Common myeloid progenitor, CD34-positive (primary cell): ENCODE results near the gene LRRC8C.

ENCODE experiments used
- CTCF ChIA-PET: fragments of 350-600 bp; sonication (Branson Sonifier 250); formaldehyde crosslinking; loops from one replicate; lab custom pipeline; 2021; ENCODE audit warnings: antibody characterized with exemption; lab: Charles Lee
- POLR2A ChIA-PET: fragments of 350-600 bp; sonication (Branson Sonifier 250); formaldehyde crosslinking; loops from one replicate; lab custom pipeline; 2021; ENCODE audit warnings: antibody characterized with exemption; lab: Charles Lee
- DNase-seq, 3 donors: peaks; one replicate each; pipeline versions ENCODE4 v3.0.0 to v3.0.0-alpha.2; 2013
- H3K27ac ChIP-seq, 2 experiments: 1 replicate in 1 of 2; 2 replicates in 1 of 2; pipeline ENCODE4 v1.7.0; 2013; ENCODE audit warnings: inconsistent platforms in 2 of 2, low read length in 2 of 2, mild to moderate bottlenecking in 2 of 2, low read depth in 1 of 2, moderate library complexity in 1 of 2; ENCODE audit not compliant: severe bottlenecking in 2 of 2, insufficient read depth in 1 of 2, poor library complexity in 1 of 2
- H3K27me3 ChIP-seq, 5 experiments: replicated peaks in 2 of 5; 1 replicate in 3 of 5; 2 replicates in 2 of 5; pipeline versions ENCODE4 v1.6.1 to v1.7.0; 2013; ENCODE audit warnings: low read length in 4 of 5, mild to moderate bottlenecking in 2 of 5, moderate library complexity in 2 of 5, inconsistent platforms in 1 of 5; ENCODE audit not compliant: insufficient read depth in 5 of 5, control insufficient read depth in 4 of 5
- H3K36me3 ChIP-seq, 4 experiments: 1 replicate in 2 of 4; 2 replicates in 2 of 4; pipeline versions ENCODE4 v1.6.1 to v1.7.0; 2013; ENCODE audit warnings: low read length in 3 of 4, control low read depth in 1 of 4, mild to moderate bottlenecking in 1 of 4; ENCODE audit not compliant: control insufficient read depth in 4 of 4, insufficient read depth in 4 of 4
- H3K4me1 ChIP-seq, 4 experiments: 1 replicate in 3 of 4; 2 replicates in 1 of 4; pipeline versions ENCODE4 v1.6.1 to v1.7.1; 2013; ENCODE audit warnings: low read length in 3 of 4, mild to moderate bottlenecking in 3 of 4, control low read depth in 1 of 4, inconsistent platforms in 1 of 4, moderate library complexity in 1 of 4; ENCODE audit not compliant: control insufficient read depth in 4 of 4, insufficient read depth in 4 of 4; ENCODE audit errors: control extremely low read depth in 1 of 4
- H3K4me3 ChIP-seq, 7 experiments: 1 replicate in 4 of 7; 2 replicates in 3 of 7; pipeline versions ENCODE4 v1.5.1 to v1.7.0; 2013; ENCODE audit warnings: mild to moderate bottlenecking in 7 of 7, low read length in 6 of 7, moderate library complexity in 6 of 7, inconsistent platforms in 2 of 7, low read depth in 2 of 7, control low read depth in 1 of 7; ENCODE audit not compliant: insufficient read depth in 4 of 7, control insufficient read depth in 1 of 7; ENCODE audit errors: extremely low read depth in 1 of 7
- H3K9me3 ChIP-seq, 5 experiments: 1 replicate in 4 of 5; 2 replicates in 1 of 5; pipeline versions ENCODE4 v1.6.1 to v1.7.1; 2013; ENCODE audit warnings: low read length in 4 of 5, mild to moderate bottlenecking in 2 of 5, inconsistent platforms in 1 of 5, low read depth in 1 of 5, moderate library complexity in 1 of 5; ENCODE audit not compliant: control insufficient read depth in 4 of 5, insufficient read depth in 2 of 5; ENCODE audit errors: control extremely low read depth in 1 of 5
- WGBS: methylation state at CpG from one replicate; pipeline ENCODE4 v1.1.5; 2013; ENCODE audit not compliant: insufficient coverage; 5-methylcytosine and 5-hydroxymethylcytosine counted together

LRRC8C gene

GRCh38 chr1:89724369-89725010 lies 91.6 kb downstream of the LRRC8C start:
- ChIA-PET CTCF (interaction anchor here (1.4 kb wide), 1 partner anchor 49 kb away, joined by 3 read pairs; no protein-coding TSS in a partner anchor), POLR2A (no interaction called here)
- H3K9me3 ChIP-seq = peaks cover 0 to 2% (median 0%) of the 10 kb centered on the region in 5 experiments
- DNase-seq = peak; percentile 22 to 75 (median 67)
- peak overlapping the region in 1 of 7 experiments; percentile 37 for H3K4me3 ChIP-seq
- H3K4me1 ChIP-seq = peaks cover 17 to 52% (median 31%) of the 10 kb centered on the region in 4 experiments
- no peaks in the 10 kb centered on the region for H3K27me3 ChIP-seq
- no peak overlapping the region for H3K27ac ChIP-seq
- 80% methylated on average over 1 of the region's 3 CpGs for WGBS
- no peaks in the 10 kb centered on the region for H3K36me3 ChIP-seq

GRCh38 chr1:89725011-89725370 lies 92.1 kb downstream of the LRRC8C start:
- WGBS = no CpG with 5 or more reads among the region's 4 CpGs
- CTCF ChIA-PET = no interaction called here

GRCh38 chr1:89725631-89726030 lies 92.7 kb downstream of the LRRC8C start:
- POLR2A ChIA-PET = no interaction called here
- DNase-seq = no peak
- CTCF ChIA-PET = no interaction called here

More at GRCh38 chr1:89725011-89725370, 92.1 kb downstream of the LRRC8C start:
- peaks cover 0 to 2% (median 0%) of the 10 kb centered on the region in 5 experiments for H3K9me3 ChIP-seq
- H3K27me3 ChIP-seq = no peaks in the 10 kb centered on the region
- no peak for DNase-seq
- H3K36me3 ChIP-seq = no peaks in the 10 kb centered on the region
- H3K4me3 ChIP-seq = peak overlapping the region in 1 of 7 experiments; percentile 37
- no peak overlapping the region for H3K27ac ChIP-seq
- H3K4me1 ChIP-seq = peaks cover 12 to 47% (median 26%) of the 10 kb centered on the region in 4 experiments
- POLR2A ChIA-PET = no interaction called here

GRCh38 chr1:89727517-89728312 lies 94.8 kb downstream of the LRRC8C start:
- no peaks in the 10 kb centered on the region for H3K36me3 ChIP-seq
- no peak for DNase-seq
- 93% methylated on average over 11 of the region's 12 CpGs for WGBS
- ChIA-PET POLR2A (no interaction called here), CTCF (interaction anchor here (0.7 to 2.2 kb wide), 9 partner anchors 13 to 112 kb away, joined by 3 to 8 read pairs (median 4); no protein-coding TSS in a partner anchor)
- H3K27ac ChIP-seq = no peak overlapping the region
- no peak overlapping the region for H3K4me3 ChIP-seq
- H3K9me3 ChIP-seq = peaks cover 0 to 2% (median 0%) of the 10 kb centered on the region in 5 experiments
- no peaks in the 10 kb centered on the region for H3K27me3 ChIP-seq
- peaks cover 5 to 29% (median 17%) of the 10 kb centered on the region in 4 experiments for H3K4me1 ChIP-seq

More at GRCh38 chr1:89725631-89726030, 92.7 kb downstream of the LRRC8C start:
- Histone ChIP-seq H3K4me3 (no peak overlapping the region), H3K4me1 (peaks cover 9 to 41% (median 23%) of the 10 kb centered on the region in 4 experiments), H3K9me3 (peaks cover 0 to 2% (median 0%) of the 10 kb centered on the region in 5 experiments), H3K27me3 (no peaks in the 10 kb centered on the region), H3K27ac (no peak overlapping the region), H3K36me3 (no peaks in the 10 kb centered on the region)
- 100% methylated on average over 4 of the region's 4 CpGs for WGBS

GRCh38 chr1:89728381-89728780 lies 95.5 kb downstream of the LRRC8C start:
- WGBS = 68% methylated on average over 3 of the region's 4 CpGs
- Histone ChIP-seq H3K4me1 (peaks cover 5 to 25% (median 17%) of the 10 kb centered on the region in 4 experiments), H3K4me3 (no peak overlapping the region), H3K27ac (no peak overlapping the region), H3K27me3 (no peaks in the 10 kb centered on the region), H3K9me3 (no peaks in the 10 kb centered on the region), H3K36me3 (no peaks in the 10 kb centered on the region)
- no peak for DNase-seq
- CTCF ChIA-PET = interaction anchor here (0.7 to 2.2 kb wide), 5 partner anchors 13 to 113 kb away, joined by 3 to 8 read pairs (median 4); no protein-coding TSS in a partner anchor
- POLR2A ChIA-PET = no interaction called here

GRCh38 chr1:89732206-89732605 lies 99.3 kb downstream of the LRRC8C start:
- H3K4me3 ChIP-seq = no peak overlapping the region
- ChIA-PET CTCF (no interaction called here), POLR2A (no interaction called here)
- H3K36me3 ChIP-seq = no peaks in the 10 kb centered on the region
- WGBS = 100% methylated on average over 1 of the region's 1 CpG
- DNase-seq = no peak
- H3K27ac ChIP-seq = no peak overlapping the region
- no peaks in the 10 kb centered on the region for H3K27me3 ChIP-seq
- no peaks in the 10 kb centered on the region for H3K9me3 ChIP-seq
- H3K4me1 ChIP-seq = peaks cover 0 to 8% (median 2%) of the 10 kb centered on the region in 4 experiments
